GM10266 (cell line): ENCODE data around the gene OR4Q2.

Source experiments
- DNase-seq: peaks from one replicate; pipeline ENCODE4 v3.0.0; 2012; ENCODE audit errors: extremely low spot score
- CTCF ChIP-seq: IDR thresholded peaks from 2 replicates; pipeline ENCODE4 v1.5.1; 2012; ENCODE audit warnings: mild to moderate bottlenecking, low read depth; ENCODE audit not compliant: control insufficient read depth, insufficient read depth; ENCODE audit errors: missing control alignments

Gene OR4Q2

GRCh38 chr14:20031058-20031457 is 29.1 kb downstream of the OR4Q2 start:
- DNase-seq: no peak
- TF ChIP-seq CTCF: no peak

- DNase-seq: no peak
- TF ChIP-seq CTCF: no peak
Observed at GRCh38 chr14:20035449-20035848, 33.5 kb downstream of the OR4Q2 start.

GRCh38 chr14:20035938-20036337 is 34.0 kb downstream of the OR4Q2 start, which contains the start of gene OR4K13:
OR4K13 (minus strand) TSS chr14:20036038; CDS start chr14:20034758, 1,280 bp downstream.
- no peak for DNase-seq
- no peak for TF ChIP-seq CTCF

GRCh38 chr14:20044243-20044642 is 42.3 kb downstream of the OR4Q2 start:
- no peak for DNase-seq

GRCh38 chr14:20048202-20048601 is 46.2 kb downstream of the OR4Q2 start:
- no peak for DNase-seq
- TF ChIP-seq CTCF: no peak

More at GRCh38 chr14:20044243-20044642, 42.3 kb downstream of the OR4Q2 start:
- no peak for TF ChIP-seq CTCF
